ENCODE data around the gene CMTM8.

GRCh38 chr3:32360493-32360827 is 122.0 kb downstream of the CMTM8 start:
- TF ChIP-seq CTCF (IDR thresholded peaks at IDR 0.05) (no peak), POLR2A (IDR thresholded peaks at IDR 0.05) (no peak), POLR2AphosphoS5 (IDR thresholded peaks at IDR 0.05; ENCODE audit: insufficient read depth in 1 of 2, low read depth in 1 of 2) (no peak)
